Activated gamma-delta T cell treated with anti-CD3 and anti-CD28 coated beads, Interleukin-2, amount 50 U/mL, for 16 hours (primary cell): ENCODE measurements around the gene MYO1D.
"Not testable (repeated sequence)": the region's sequence is repeated elsewhere in the genome, so short reads cannot be mapped to it uniquely, and the experiment has no call there.

Source experiments
- DNase-seq: peaks from one replicate; pipeline ENCODE4 v3.0.0-alpha.2; 2020; ENCODE audit warnings: low read depth

Gene MYO1D

GRCh38 chr17:32894245-32894644 is 17.3 kb upstream of the MYO1D start:
- no peak for DNase-seq

GRCh38 chr17:32887410-32887809 is 10.5 kb upstream of the MYO1D start:
- DNase-seq, result not testable (repeated sequence)

GRCh38 chr17:32886951-32887350 is 10.0 kb upstream of the MYO1D start:
- DNase-seq, result not testable (repeated sequence)

GRCh38 chr17:32882734-32883133 is 5.8 kb upstream of the MYO1D start:
- no peak for DNase-seq

GRCh38 chr17:32882029-32882428 is 5.1 kb upstream of the MYO1D start:
- DNase-seq, result no peak

GRCh38 chr17:32880671-32881453 is 3.9 kb upstream of the MYO1D start:
- no peak for DNase-seq

- no peak for DNase-seq
Measured at GRCh38 chr17:32879134-32879533, 2.2 kb upstream of the MYO1D start.

- no peak for DNase-seq
Measured at GRCh38 chr17:32878211-32878610, 1.3 kb upstream of the MYO1D start.

- DNase-seq, result peak; percentile 87
Measured at GRCh38 chr17:32877164-32877764, 340 bp upstream of the MYO1D start.

GRCh38 chr17:32875923-32876416 is 954 bp downstream of the MYO1D start:
- no peak for DNase-seq

GRCh38 chr17:32875230-32875917 is 1.6 kb downstream of the MYO1D start:
- DNase-seq, result no peak

GRCh38 chr17:32873114-32873513 is 3.8 kb downstream of the MYO1D start:
- DNase-seq, result no peak

GRCh38 chr17:32871746-32872145 is 5.2 kb downstream of the MYO1D start:
- DNase-seq, result no peak

- no peak for DNase-seq
Measured at GRCh38 chr17:32870969-32871368, 6.0 kb downstream of the MYO1D start.

GRCh38 chr17:32870027-32870670 is 6.8 kb downstream of the MYO1D start:
- no peak for DNase-seq

GRCh38 chr17:32869345-32870026 is 7.4 kb downstream of the MYO1D start:
- DNase-seq, result no peak

- DNase-seq, result no peak
Measured at GRCh38 chr17:32865141-32865540, 11.8 kb downstream of the MYO1D start.

GRCh38 chr17:32863559-32863958 is 13.4 kb downstream of the MYO1D start:
- DNase-seq, result no peak

- no peak for DNase-seq
Measured at GRCh38 chr17:32862940-32863339, 14.0 kb downstream of the MYO1D start.

- DNase-seq, result no peak
Measured at GRCh38 chr17:32861981-32862380, 14.9 kb downstream of the MYO1D start.

- DNase-seq, result no peak
Measured at GRCh38 chr17:32859857-32860525, 16.9 kb downstream of the MYO1D start.
